K562 treated with DMSO at 1 percent for 24 hours (cell line): ENCODE data around the gene ADORA2A. TPM values are rescaled to one million over a fixed set of nuclear protein-coding genes. Genes with fewer than 3 reads are reported as not detected.

Source experiments
- total RNA-seq: library from RNA; unstranded; fragments of 300-600 nt; gene quantifications from 2 replicates; pipeline ENCODE4 v1.2.3, GENCODE V29; 2022; ENCODE audit warnings: low read depth; ENCODE audit not compliant: insufficient read depth

The ADORA2A gene
- total RNA-seq = 2.2 and 2.4 TPM in 2 replicates

GRCh38 chr22:24427500-24428164 is at the start of gene ADORA2A:
ADORA2A (plus strand) TSS chr22:24427599; CDS start chr22:24433405, 5,806 bp downstream.

Other genes starting within 250 kb of the ADORA2A start
- 0.27 and 0.52 TPM in 2 replicates for gene SUSD2, start 246.1 kb upstream of the ADORA2A start, total RNA-seq
- gene GGT5, start 182.5 kb upstream of the ADORA2A start, total RNA-seq = 0.20 TPM in 1 of 2 replicates, not detected in the other
- gene SPECC1L, start 156.8 kb upstream of the ADORA2A start, total RNA-seq = 20.2 and 20.7 TPM in 2 replicates
- gene UPB1, start 67.7 kb downstream of the ADORA2A start, total RNA-seq = not detected in 2 replicates
- gene GUCD1, start 127.5 kb downstream of the ADORA2A start, total RNA-seq = 53.6 and 54.9 TPM in 2 replicates
- 67.5 and 68.0 TPM in 2 replicates for gene SNRPD3, start 128.4 kb downstream of the ADORA2A start, total RNA-seq
- 2.5 and 3.7 TPM in 2 replicates for gene LRRC75B, start 165.5 kb downstream of the ADORA2A start, total RNA-seq
- gene GGT1, start 175.6 kb downstream of the ADORA2A start, total RNA-seq = 22.2 and 24.9 TPM in 2 replicates